Globus pallidus (tissue), 1 donor: Measurements from ENCODE around the gene OPN1MW.
"Not testable (repeated sequence)": the region's sequence is repeated elsewhere in the genome, so short reads cannot be mapped to it uniquely, and the experiment has no call there.

Source experiments
- DNase-seq: peaks from one replicate; pipeline ENCODE4 v3.0.0-alpha.2; 2015; ENCODE audit warnings: low spot score

Gene OPN1MW

GRCh38 chrX:154211057-154211456 is 28.7 kb downstream of the OPN1MW start:
- DNase-seq: not testable (repeated sequence)

- DNase-seq: not testable (repeated sequence)
These were observed 29.1 kb downstream of the OPN1MW start for GRCh38 chrX:154211499-154211898.

GRCh38 chrX:154219456-154219855 is 37.1 kb downstream of the OPN1MW start, which contains the start of gene OPN1MW2:
Gene OPN1MW2, plus strand, starts transcription at chrX:154219756. Its CDS starts 60 bp downstream, at chrX:154219816.
- not testable (repeated sequence) for DNase-seq

GRCh38 chrX:154225292-154225691 is 42.9 kb downstream of the OPN1MW start:
- DNase-seq: not testable (repeated sequence)

- DNase-seq: not testable (repeated sequence)
These were observed 44.3 kb downstream of the OPN1MW start for GRCh38 chrX:154226706-154227105.

- DNase-seq: not testable (repeated sequence)
These were observed 49.0 kb downstream of the OPN1MW start for GRCh38 chrX:154231443-154231842.

GRCh38 chrX:154233620-154234019 is 51.2 kb downstream of the OPN1MW start:
- not testable (repeated sequence) for DNase-seq

- DNase-seq: not testable (repeated sequence)
These were observed 56.7 kb downstream of the OPN1MW start for GRCh38 chrX:154238939-154239559.

- DNase-seq: not testable (repeated sequence)
These were observed 57.6 kb downstream of the OPN1MW start for GRCh38 chrX:154239982-154240503.
